Prostate gland (tissue), 2 donors: ENCODE measurements around the gene C11orf21. TPM values are rescaled to one million over a fixed set of nuclear protein-coding genes. Genes with fewer than 3 reads are reported as not detected.

Experiments
- DNase-seq: peaks from one replicate; pipeline ENCODE4 v3.0.0-alpha.2; 2019; ENCODE audit warnings: low spot score
- H3K27ac ChIP-seq, 2 donors: fragments of 200-600 bp; sonication (generic); 2 replicates each; pipeline ENCODE4 v1.5.1; 2017 to 2019
- H3K27me3 ChIP-seq: fragments of 200-600 bp; sonication (generic); replicated peaks from 2 replicates; pipeline ENCODE4 v1.5.1; 2019; ENCODE audit not compliant: insufficient read depth
- H3K36me3 ChIP-seq, 2 donors: fragments of 200-600 bp; sonication (generic); 1 replicate in 1 of 2; 2 replicates in 1 of 2; pipeline versions ENCODE4 v1.5.1 to v1.8.1; 2017 to 2019
- H3K4me1 ChIP-seq: fragments of 200-600 bp; sonication (generic); replicated peaks from 2 replicates; pipeline ENCODE4 v1.5.1; 2019
- H3K4me3 ChIP-seq, 2 donors: fragments of 200-600 bp; sonication (generic); 2 replicates each; pipeline ENCODE4 v1.5.1; 2017 to 2019
- H3K9me3 ChIP-seq: fragments of 200-600 bp; sonication (generic); 2 replicates; pipeline ENCODE4 v1.5.1; 2017
- CTCF ChIP-seq, 4 experiments: fragments of 200-600 bp in 2 of 4; fragments of 450-650 bp in 2 of 4; sonication (generic) in 2 of 4; IDR thresholded peaks; 1 replicate in 3 of 4; 2 replicates in 1 of 4; pipeline ENCODE4 v1.5.1; 2016 to 2019; ENCODE audit warnings: antibody characterized with exemption in 4 of 4, mild to moderate bottlenecking in 2 of 4, moderate library complexity in 2 of 4
- POLR2A ChIP-seq: fragments of 450-650 bp; IDR thresholded peaks from one replicate; pipeline ENCODE4 v1.6.1; 2016; ENCODE audit warnings: antibody characterized with exemption, mild to moderate bottlenecking
- POLR2AphosphoS5 ChIP-seq: sonication (generic); formaldehyde crosslinking; IDR thresholded peaks from one replicate; pipeline ENCODE4 v1.6.1; 2017; ENCODE audit warnings: antibody characterized with exemption
- WGBS: methylation state at CpG from one replicate; pipeline ENCODE4 v1.1.5; 2018; 5-methylcytosine and 5-hydroxymethylcytosine counted together
- intact Hi-C: fragments of 100-400 bp; cut with DNase I; formaldehyde crosslinking; loops from one replicate; pipeline ENCODE4 v1.14.2; 2022
- total RNA-seq, 2 donors: library from RNA; depleted of rRNA; stranded (reverse); fragments of >200 nt; gene quantifications; one replicate each; pipeline ENCODE4 v1.1.0, GENCODE V29; 2016

The C11orf21 gene
- total RNA-seq, 2 donors from 2014 or later: 0.85 TPM; not detected in 1

- no peaks in the 10 kb centered on the region for H3K27me3 ChIP-seq
- peak overlapping the region; percentile 5 to 50 for H3K27ac ChIP-seq
- DNase-seq: no peak
- no peak for TF ChIP-seq CTCF (IDR thresholded peaks at IDR 0.05)
- TF ChIP-seq POLR2AphosphoS5: no peak
- no peak for TF ChIP-seq POLR2A
- no peaks in the 10 kb centered on the region for H3K4me1 ChIP-seq
- H3K9me3 ChIP-seq: no peaks in the 10 kb centered on the region
- no peaks in the 10 kb centered on the region for H3K36me3 ChIP-seq
- WGBS: 93% methylated on average over 4 of the region's 4 CpGs
- no peak overlapping the region for H3K4me3 ChIP-seq
- intact Hi-C loops: no loop called here
Measured at GRCh38 chr11:2325123-2325522, 23.4 kb upstream of the C11orf21 start.

- Histone ChIP-seq H3K27me3 (no peaks in the 10 kb centered on the region), H3K9me3 (no peaks in the 10 kb centered on the region), H3K4me1 (no peaks in the 10 kb centered on the region), H3K27ac (no peak overlapping the region), H3K36me3 (no peaks in the 10 kb centered on the region), H3K4me3 (no peak overlapping the region)
- 82% methylated on average over 6 of the region's 6 CpGs for WGBS
- TF ChIP-seq CTCF (IDR thresholded peaks at IDR 0.05): no peak
- TF ChIP-seq POLR2AphosphoS5: no peak
- no peak for TF ChIP-seq POLR2A
- DNase-seq: no peak
- intact Hi-C loops: no loop called here
Measured at GRCh38 chr11:2321311-2321683, 19.6 kb upstream of the C11orf21 start.

- no peaks in the 10 kb centered on the region for H3K36me3 ChIP-seq
- no peak overlapping the region for H3K27ac ChIP-seq
- H3K4me1 ChIP-seq: no peaks in the 10 kb centered on the region
- TF ChIP-seq POLR2A (no peak), POLR2AphosphoS5 (no peak), CTCF (IDR thresholded peaks at IDR 0.05) (no peak)
- H3K9me3 ChIP-seq: no peaks in the 10 kb centered on the region
- WGBS: 86% methylated on average over 23 of the region's 23 CpGs
- intact Hi-C loops: no loop called here
- no peak for DNase-seq
- H3K4me3 ChIP-seq: no peak overlapping the region
- no peaks in the 10 kb centered on the region for H3K27me3 ChIP-seq
Measured at GRCh38 chr11:2320568-2321310, 19.0 kb upstream of the C11orf21 start.

GRCh38 chr11:2319791-2320472 lies 18.2 kb upstream of the C11orf21 start:
- TF ChIP-seq POLR2AphosphoS5 (no peak), CTCF (IDR thresholded peaks at IDR 0.05) (no peak), POLR2A (no peak)
- intact Hi-C loops: loop anchor here (5.0 kb wide), 1 partner anchor 207 kb away; no protein-coding TSS in a partner anchor
- no peaks in the 10 kb centered on the region for H3K27me3 ChIP-seq
- WGBS: 65% methylated on average over 10 of the region's 10 CpGs
- no peak overlapping the region for H3K4me3 ChIP-seq
- DNase-seq: no peak
- no peaks in the 10 kb centered on the region for H3K36me3 ChIP-seq
- no peak overlapping the region for H3K27ac ChIP-seq
- no peaks in the 10 kb centered on the region for H3K9me3 ChIP-seq
- H3K4me1 ChIP-seq: no peaks in the 10 kb centered on the region
